ENCODE results near the gene HERC4.
"Not testable (repeated sequence)": the region's sequence is repeated elsewhere in the genome, so short reads cannot be mapped to it uniquely, and the experiment has no call there.

HERC4 gene

GRCh38 chr10:68049289-68050078 lies 25.6 kb downstream of the HERC4 start:
- DNase-seq (ENCODE audit: low read depth, low spot score) = peak; percentile 36

GRCh38 chr10:68047554-68048327 lies 27.3 kb downstream of the HERC4 start:
- DNase-seq (ENCODE audit: low read depth, low spot score) = no peak

- no peak for DNase-seq (ENCODE audit: low read depth, low spot score)
Observed at GRCh38 chr10:68047122-68047521, 28.0 kb downstream of the HERC4 start.

GRCh38 chr10:68046642-68047041 lies 28.4 kb downstream of the HERC4 start:
- no peak for DNase-seq (ENCODE audit: low read depth, low spot score)

- DNase-seq (ENCODE audit: low read depth, low spot score) = no peak
Observed at GRCh38 chr10:68043030-68043429, 32.1 kb downstream of the HERC4 start.

GRCh38 chr10:68032113-68032512 lies 43.0 kb downstream of the HERC4 start:
- no peak for DNase-seq (ENCODE audit: low read depth, low spot score)

- DNase-seq (ENCODE audit: low read depth, low spot score) = no peak
Observed at GRCh38 chr10:68027429-68027828, 47.7 kb downstream of the HERC4 start.

GRCh38 chr10:68023292-68023691 lies 51.8 kb downstream of the HERC4 start:
- DNase-seq (ENCODE audit: low read depth, low spot score) = no peak

- DNase-seq (ENCODE audit: low read depth, low spot score) = not testable (repeated sequence)
Observed at GRCh38 chr10:68022324-68022723, 52.8 kb downstream of the HERC4 start.

- DNase-seq (ENCODE audit: low read depth, low spot score) = not testable (repeated sequence)
Observed at GRCh38 chr10:68016519-68016918, 58.6 kb downstream of the HERC4 start.

GRCh38 chr10:68010426-68010940 lies 64.6 kb downstream of the HERC4 start:
- no peak for DNase-seq (ENCODE audit: low read depth, low spot score)

- no peak for DNase-seq (ENCODE audit: low read depth, low spot score)
Observed at GRCh38 chr10:68007356-68007755, 67.7 kb downstream of the HERC4 start.

- no peak for DNase-seq (ENCODE audit: low read depth, low spot score)
Observed at GRCh38 chr10:68001539-68001938, 73.5 kb downstream of the HERC4 start.

GRCh38 chr10:68001000-68001399 lies 74.1 kb downstream of the HERC4 start:
- no peak for DNase-seq (ENCODE audit: low read depth, low spot score)

GRCh38 chr10:67990093-67990492 lies 85.0 kb downstream of the HERC4 start:
- DNase-seq (ENCODE audit: low read depth, low spot score) = no peak

GRCh38 chr10:67988606-67989005 lies 86.5 kb downstream of the HERC4 start:
- no peak for DNase-seq (ENCODE audit: low read depth, low spot score)

GRCh38 chr10:67982603-67983002 lies 92.5 kb downstream of the HERC4 start:
- not testable (repeated sequence) for DNase-seq (ENCODE audit: low read depth, low spot score)

GRCh38 chr10:67978749-67979148 lies 96.3 kb downstream of the HERC4 start:
- no peak for DNase-seq (ENCODE audit: low read depth, low spot score)

GRCh38 chr10:67977251-67977650 lies 97.8 kb downstream of the HERC4 start:
- no peak for DNase-seq (ENCODE audit: low read depth, low spot score)

GRCh38 chr10:67976292-67977245 lies 98.5 kb downstream of the HERC4 start:
- peak; percentile 18 for DNase-seq (ENCODE audit: low read depth, low spot score)

- no peak for DNase-seq (ENCODE audit: low read depth, low spot score)
Observed at GRCh38 chr10:67975871-67976270, 99.2 kb downstream of the HERC4 start.

GRCh38 chr10:67971311-67971710 lies 103.8 kb downstream of the HERC4 start:
- DNase-seq (ENCODE audit: low read depth, low spot score) = no peak

Data from ELF-1 (cell line).